ENCODE data around the gene PHETA1. TPM values are rescaled to one million over a fixed set of nuclear protein-coding genes. Genes with fewer than 3 reads are reported as not detected.
"Not testable (repeated sequence)": the region's sequence is repeated elsewhere in the genome, so short reads cannot be mapped to it uniquely, and the experiment has no call there.

PHETA1 gene
- total RNA-seq, 2 donors from 2014 or later, result 7.8 to 8.8 TPM

DNA sequence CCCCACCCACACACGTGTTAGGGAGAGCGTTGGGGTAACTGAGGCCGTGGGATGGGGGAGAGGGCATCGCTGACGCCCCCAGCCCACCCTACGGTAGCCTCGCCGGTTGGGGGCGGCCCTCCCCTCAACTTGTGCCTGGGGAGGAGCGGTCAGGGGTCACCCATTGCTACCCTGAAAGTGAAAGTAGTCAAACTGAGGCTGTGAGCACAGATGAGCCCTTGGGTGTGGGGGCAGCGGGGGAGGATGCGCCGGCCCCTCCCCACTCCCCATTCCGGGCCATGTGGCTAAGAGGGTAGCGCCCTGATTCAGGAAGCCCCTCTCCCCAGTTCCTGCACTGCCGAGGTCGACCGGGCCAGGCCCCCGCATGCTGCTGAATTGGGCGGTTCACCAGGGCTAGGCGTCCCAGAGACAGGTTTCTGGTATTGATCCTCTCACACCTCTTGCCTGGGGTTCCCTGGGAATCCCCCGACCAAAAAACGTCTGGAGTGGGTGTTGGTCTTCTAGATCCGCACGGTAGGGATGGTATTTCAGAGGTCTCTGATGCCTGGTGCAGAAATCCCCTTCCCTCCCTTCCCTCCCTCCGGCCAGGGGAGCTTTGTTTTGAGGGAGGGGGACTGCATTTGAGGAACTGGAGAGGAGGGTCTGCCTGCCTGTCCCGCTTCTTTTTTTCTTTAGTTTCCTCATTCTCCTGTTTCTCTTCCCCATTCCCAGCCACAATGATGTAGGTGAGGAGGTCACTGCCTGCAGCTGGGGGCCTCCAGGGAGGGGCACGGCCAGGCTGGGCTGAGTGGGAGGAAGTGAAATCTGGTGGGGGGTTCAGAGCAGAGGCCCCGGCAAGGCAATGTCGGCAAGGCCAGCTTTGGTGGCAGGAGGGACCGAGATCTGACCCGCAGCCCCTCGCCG lies 37.8 kb upstream of the PHETA1 start:
- ATAC-seq (peak in 1 of 2 donors; percentile 1), DNase-seq (peak; percentile 51)
- intact Hi-C loops (cut with DNase I), result no loop called here

DNA sequence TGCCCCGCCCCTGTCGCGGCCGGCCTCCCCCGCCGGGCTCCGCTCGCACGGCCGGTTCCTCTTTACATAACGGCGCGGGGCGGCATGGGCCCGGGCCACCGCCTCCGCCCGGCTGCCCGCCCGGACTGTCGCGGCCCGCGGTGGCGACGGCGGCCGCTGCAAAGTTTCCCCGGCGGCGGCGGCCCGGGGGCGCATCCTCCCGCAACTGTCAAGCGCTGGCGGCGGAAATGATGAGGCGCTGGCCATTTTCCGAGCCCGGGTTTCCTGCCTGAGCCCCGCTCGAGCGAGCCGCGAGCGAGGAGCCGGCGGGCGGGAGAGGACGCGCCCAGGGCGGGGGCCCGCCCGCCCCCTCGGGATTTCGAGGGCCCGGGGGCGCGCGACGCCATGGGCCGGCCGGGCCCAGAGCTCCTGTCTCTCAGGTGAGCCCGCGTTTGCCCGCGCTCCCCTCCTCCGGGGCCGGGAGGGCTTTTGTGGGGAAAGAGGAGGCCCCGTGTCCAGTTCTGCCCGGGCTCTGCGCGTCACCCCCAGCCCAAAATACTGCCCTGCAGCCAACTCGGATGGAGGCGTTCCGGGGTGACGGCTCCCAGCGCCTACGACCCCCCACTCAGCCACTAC lies 37.1 kb upstream of the PHETA1 start, which contains the start of gene SH2B3:
Gene SH2B3, plus strand, starts transcription at position 65 of the 615 bp plus-strand sequence. CDS start 12,223 bp downstream, outside the sequence.
- DNase-seq, result peak; percentile 84
- intact Hi-C loops (cut with DNase I), result no loop called here
- ATAC-seq, result peak; percentile 1 to 10

DNA sequence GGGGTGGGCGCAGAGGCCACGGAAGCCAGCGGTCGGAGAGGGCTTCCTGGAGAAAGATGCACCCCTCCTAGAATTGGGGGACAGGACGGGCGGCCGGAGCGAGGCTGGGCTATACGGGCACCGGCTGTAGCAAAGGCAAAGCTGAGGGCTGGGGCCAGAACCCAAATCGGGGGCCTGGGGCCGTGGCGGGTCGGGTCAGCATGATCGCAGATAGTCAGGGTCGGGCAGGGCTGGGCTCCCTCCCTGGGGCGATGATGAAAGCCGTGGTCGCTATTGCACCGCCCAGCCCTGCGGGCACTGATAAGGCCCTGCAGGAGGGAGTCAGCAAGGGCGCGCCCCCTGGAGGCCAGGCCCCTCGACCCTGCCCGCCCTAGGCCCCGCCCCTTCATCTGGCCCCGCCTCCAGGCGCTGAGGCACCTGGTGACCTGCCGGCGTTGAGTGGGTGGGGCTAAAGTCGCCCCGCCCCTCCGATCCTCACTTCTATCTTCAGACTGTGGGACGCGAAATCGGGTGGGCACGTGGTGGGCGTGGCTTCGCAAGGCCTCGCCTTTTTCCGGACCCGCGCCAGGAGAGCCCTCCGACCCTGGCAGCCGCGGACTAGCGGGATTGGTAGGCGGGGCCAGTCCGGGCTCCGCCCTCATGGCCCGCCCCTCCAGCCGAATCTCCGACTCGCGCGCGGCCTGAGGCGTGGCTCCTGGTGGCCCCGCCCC lies 36.4 kb upstream of the PHETA1 start:
- ATAC-seq, result peak; percentile 88 to 89
- intact Hi-C loops (cut with DNase I), result no loop called here

DNA sequence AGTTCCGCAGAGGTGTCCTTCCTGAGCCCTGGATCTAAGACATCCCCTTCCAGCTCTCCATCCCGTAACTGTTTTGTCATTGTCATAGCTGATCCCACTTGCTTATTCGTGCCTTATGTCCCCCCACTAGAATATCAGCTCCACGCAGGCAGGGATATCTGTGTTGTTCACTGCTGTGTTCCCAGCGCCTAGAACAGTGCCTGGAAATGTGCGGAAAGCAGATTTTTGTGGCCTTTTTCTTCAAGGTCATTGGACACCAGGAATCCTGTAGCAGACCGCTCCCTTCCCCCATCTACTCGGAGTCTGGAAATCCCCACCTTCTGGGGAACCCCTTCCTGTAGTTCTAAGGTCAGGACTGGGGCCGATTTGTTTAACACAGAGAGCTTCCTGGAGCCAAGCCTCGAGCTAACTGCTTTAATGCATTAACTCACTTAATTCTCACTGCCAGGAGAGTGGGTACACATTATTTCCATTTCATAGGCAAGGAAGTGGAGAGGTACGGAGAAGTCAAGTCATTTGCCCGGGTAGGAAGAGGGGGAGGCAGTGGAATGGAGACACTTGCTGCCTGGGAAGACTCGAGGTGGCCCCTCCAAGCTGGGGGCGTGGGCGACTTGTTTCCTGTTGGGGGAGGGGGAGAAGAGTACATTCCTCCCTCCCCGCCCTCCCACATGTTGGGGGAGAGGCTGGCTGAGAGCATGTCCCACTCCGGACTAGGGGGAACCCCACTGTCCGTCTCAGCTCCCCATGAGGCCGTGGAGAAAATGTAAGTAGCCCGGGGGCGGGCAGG lies 35.7 kb upstream of the PHETA1 start:
- intact Hi-C loops (cut with DNase I), result no loop called here
- peak; percentile 54 for DNase-seq
- ATAC-seq, result peak in 1 of 2 donors; percentile 0

More for the DNA sequence above, 36.4 kb upstream of the PHETA1 start:
- DNase-seq, result peak; percentile 96

DNA sequence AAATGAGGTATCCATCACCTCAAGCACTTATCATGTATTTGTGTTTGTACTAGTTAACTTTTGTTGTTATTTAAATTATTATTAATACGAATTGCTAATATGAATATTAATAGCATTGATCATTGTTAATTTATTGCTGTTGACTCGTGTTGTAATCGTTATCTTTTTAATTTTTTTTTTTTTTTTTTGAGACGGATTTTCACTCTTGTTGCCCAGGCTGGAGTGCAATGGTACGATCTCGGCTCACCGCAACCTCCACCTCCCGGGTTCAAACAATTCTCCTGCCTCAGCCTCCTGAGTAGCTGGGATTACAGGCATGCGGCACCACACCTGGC lies 33.6 kb upstream of the PHETA1 start:
- ATAC-seq; DNase-seq; intact Hi-C loops (cut with DNase I): not testable (repeated sequence)

DNA sequence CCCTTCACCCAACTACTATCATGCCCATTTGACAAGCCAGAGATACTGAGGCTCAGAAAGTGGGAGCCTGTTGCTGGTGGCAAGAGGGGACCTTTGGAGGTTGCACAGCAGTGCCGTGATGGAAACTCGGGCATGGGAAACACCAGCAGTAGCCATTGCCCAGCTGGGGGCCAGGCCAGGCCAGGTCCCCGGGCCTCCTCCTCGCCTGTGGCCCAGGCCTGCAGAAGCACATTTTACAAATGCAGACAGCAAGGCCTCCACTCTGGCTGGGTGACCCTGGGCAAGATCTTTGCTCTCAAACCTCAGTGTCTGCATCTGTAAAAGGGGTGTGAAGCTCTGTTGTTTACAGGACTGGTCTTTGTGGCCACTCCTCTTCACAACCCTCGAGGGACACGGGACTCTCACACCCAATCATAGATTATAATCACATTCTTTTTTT lies 32.3 kb upstream of the PHETA1 start:
- intact Hi-C loops (cut with DNase I), result loop anchor here in 1 of 2 donors (2.0 kb wide), 1 partner anchor 50 kb away; no protein-coding TSS in a partner anchor
- no peak for ATAC-seq
- DNase-seq, result no peak

DNA sequence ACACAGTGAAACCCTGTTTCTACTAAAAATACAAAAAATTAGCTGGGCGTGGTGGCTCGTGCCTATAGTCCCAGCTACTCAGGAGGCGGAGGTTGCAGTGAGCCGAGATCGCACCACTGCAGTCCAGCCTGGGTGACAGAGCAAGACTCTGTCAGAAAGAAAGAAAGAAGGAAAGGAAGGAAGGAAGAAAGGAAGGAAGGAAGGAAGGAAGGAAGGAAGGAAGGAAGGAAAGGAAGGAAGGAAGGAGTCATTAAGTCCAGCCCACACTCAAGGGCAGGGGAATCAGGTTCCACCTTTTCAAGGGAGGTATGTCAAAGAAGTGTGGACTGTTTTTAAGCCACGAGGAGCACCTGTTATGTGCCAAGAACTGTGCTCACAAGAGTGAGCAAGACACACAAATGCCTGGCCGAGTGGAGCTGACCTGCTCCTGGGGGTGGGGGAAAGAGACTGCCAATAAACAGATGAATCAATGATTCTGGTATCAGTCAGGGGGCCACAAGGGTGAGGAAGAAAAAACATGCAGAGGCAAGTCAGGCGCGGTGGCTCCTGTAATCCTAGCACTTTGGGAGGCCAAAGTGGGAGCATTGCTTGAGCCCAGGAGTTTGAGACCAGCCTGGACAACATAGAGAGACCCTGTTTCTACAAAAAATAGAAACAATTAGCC lies 31.0 kb upstream of the PHETA1 start:
- DNase-seq, ATAC-seq: not testable (repeated sequence)
- intact Hi-C loops (cut with DNase I), result loop anchor here (2.0 to 10.0 kb wide), 4 partner anchors 51 to 285 kb away; partner anchors contain the start of genes ACAD10 (in 1 of the 2) and BRAP (in 1 of the 2)

DNA sequence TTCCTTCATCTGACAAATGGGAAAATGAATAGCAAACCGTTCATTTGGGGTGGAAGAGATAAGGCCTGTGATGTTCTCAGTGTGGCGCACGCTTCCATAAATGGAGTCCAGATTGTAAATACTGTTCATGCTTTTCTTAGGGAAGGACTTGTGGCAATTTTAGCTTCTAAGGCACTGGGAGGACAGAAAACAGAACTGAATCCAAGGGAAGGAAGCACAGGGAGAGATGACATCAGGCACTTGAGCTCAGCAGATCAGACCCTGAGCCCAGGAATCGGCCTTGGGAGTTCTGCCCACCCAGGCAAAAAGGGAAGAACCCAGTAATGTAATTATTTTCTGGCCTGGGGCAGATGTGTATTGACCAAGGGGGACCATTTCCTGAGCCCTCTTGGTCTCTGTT lies 29.6 kb upstream of the PHETA1 start:
- peak in 1 of 2 donors; percentile 19 for ATAC-seq
- intact Hi-C loops (cut with DNase I), result loop anchor here (5.0 to 10.0 kb wide), 3 partner anchors 129 to 286 kb away; partner anchors contain the start of genes ACAD10 (in 1 of the 2) and BRAP (in 1 of the 2)

DNA sequence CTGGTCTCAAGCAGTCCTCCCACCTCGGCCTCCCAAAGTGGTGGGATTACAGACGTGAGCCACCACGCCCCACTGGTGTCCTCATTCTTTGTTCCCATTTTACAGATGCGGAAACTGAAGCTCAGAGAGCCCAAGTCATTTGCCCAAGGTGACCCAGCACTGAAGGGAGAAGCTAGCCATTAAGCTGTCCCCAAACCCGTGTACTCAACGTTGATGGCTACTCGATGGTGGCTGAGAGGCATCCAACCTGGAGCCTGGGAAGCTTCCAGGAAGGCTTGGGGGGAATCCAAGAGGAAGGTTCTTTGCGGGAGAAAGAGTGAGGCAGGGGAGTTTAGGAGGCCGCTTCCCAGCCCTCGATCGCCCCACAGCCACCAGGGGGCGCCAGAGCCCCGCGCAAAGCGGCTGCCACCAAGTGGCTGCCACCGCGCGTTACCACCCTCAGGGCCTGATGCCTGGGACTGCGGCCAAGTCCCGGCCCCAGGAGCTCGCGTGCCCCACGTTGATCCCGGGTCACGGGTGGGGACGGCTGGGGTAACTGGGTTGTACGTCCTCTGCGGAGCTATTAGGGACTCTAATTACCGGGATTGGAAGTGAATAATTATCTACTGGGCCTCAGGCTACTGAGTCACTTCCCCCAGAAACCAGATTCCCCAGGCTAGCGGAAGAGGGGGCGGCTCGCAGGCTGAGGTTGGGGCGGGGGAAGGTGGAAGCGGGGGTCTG lies 28.0 kb upstream of the PHETA1 start:
- intact Hi-C loops (cut with DNase I), result loop anchor here (1.0 to 10.0 kb wide), 4 partner anchors 54 to 288 kb away; partner anchors contain the start of genes ACAD10 (in 1 of the 2) and BRAP (in 1 of the 2)
- DNase-seq (peak; percentile 90), ATAC-seq (peak; percentile 84 to 94)

More for the DNA sequence above, 29.6 kb upstream of the PHETA1 start:
- no peak for DNase-seq

DNA sequence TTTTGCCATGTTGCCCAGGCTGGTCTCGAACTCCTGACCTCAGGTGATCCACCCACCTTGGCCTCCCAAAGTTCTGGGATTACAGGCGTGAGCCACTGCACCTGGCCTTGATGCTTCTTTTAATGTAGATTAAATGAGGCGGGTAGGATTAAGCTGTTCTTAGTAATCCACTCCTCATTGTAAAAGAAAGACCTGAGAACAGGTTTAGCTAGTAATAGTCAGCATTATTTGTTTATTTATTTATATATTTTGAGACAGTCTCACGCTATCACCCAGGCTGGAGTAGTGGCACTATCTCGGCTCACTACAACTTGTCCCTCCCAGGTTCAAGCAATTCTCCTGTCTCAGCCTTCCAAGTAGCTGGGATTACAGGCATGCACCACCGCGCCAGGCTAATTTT lies 27.4 kb upstream of the PHETA1 start:
- intact Hi-C loops (cut with DNase I), result loop anchor here (5.0 to 10.0 kb wide), 3 partner anchors 131 to 289 kb away; partner anchors contain the start of genes ACAD10 (in 1 of the 2) and BRAP (in 1 of the 2)
- not testable (repeated sequence) for ATAC-seq

DNA sequence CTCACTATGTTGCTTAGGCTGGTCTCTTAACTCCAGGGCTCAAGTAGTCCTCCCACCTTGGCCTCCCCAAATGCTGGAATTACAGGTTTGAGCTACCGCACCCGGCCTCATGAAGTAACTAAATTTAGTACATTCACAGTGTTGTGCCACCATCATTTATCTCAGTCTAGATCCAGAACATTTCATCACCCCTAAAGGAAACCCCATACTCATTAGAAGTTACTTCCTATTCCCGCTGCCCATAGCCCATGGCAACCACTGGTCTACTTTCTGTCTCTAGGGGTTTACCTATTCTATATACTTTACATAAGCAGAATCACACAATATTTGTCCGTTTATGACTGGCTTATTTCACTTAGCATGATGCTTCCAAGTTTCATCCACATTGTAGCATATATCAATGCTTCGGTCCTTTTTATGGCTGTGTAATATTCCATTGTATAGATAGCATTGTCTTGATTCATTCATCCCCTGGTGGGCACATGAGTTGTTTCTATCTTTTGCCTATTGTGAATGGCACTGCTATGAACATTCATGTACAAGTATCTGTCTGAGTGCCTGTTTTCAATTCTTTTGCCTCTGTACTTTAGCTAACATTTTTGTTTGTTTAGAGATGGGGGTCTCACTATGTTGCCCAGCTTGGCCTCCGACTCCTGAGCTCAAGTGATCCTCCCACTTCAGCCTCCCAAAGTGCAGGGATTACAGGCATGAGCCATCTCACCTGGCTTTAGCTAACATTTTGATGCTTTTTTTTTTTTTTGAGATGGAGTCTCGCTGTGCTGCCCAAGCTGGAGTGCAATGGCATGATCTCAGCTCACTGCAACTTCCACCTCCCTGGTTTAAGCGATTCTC lies 26.7 kb upstream of the PHETA1 start:
- intact Hi-C loops (cut with DNase I), result loop anchor here (5.0 to 10.0 kb wide), 3 partner anchors 132 to 289 kb away; partner anchors contain the start of genes ACAD10 (in 1 of the 2) and BRAP (in 1 of the 2)
- DNase-seq, result no peak
- ATAC-seq, result no peak

More for the DNA sequence above, 27.4 kb upstream of the PHETA1 start:
- DNase-seq, result not testable (repeated sequence)

DNA sequence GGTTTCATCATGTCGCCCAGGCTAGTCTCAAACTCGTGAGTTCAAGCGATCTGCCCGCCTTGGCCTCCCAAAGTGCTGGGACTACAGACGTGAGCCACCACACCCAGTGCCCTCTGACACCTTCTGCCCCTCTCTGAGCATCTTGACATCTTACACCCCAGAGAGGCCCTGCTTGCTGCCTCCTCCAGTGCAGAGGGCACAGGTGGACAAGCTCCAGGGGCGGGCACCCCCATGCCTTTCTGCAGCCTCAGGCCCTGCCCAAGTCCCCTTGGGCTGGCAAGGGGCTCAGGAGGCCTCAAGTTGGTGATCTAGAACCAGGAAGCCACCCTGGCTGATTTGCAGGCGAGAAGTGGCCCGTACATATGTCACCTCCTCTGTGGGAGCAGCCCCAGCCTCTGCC lies 25.6 kb upstream of the PHETA1 start:
- DNase-seq, result no peak
- ATAC-seq, result no peak
- intact Hi-C loops (cut with DNase I), result loop anchor here (10.0 kb wide), 2 partner anchors 280 to 290 kb away; partner anchors contain the start of genes ACAD10 (in 1 of the 2) and BRAP (in 1 of the 2)

DNA sequence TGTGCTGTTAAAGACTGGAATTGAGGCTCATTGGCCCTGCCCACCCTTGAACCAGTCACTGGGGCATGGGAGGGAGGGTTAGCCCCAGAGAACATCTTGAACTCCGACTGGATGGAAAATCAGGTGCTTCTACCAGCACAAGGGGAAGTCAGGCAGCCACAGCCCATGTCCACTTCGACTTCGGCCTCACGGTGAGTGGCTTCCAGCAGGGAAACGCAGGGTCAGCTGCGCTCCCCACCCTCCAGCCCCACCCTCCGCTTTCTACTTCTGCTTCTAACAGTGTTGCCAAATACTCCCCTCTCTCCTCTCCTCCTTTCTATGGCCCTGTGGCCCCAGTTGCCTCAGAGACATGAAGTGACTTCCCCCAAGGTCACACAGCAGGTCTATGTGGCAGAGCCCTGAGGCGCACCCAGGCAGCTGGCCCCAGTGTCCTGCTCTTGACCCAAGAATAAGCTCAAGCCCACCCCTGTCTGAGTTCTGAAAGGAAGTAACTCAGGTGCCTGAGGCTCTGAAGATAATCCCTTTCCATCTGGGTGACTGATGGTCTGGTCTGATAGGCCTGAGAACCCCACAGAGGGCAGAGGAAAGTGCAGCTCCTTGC lies 24.9 kb upstream of the PHETA1 start:
- intact Hi-C loops (cut with DNase I), result loop anchor here (10.0 kb wide), 2 partner anchors 281 to 291 kb away; partner anchors contain the start of genes ACAD10 (in 1 of the 2) and BRAP (in 1 of the 2)
- ATAC-seq (peak in 1 of 2 donors; percentile 40), DNase-seq (peak; percentile 44)

DNA sequence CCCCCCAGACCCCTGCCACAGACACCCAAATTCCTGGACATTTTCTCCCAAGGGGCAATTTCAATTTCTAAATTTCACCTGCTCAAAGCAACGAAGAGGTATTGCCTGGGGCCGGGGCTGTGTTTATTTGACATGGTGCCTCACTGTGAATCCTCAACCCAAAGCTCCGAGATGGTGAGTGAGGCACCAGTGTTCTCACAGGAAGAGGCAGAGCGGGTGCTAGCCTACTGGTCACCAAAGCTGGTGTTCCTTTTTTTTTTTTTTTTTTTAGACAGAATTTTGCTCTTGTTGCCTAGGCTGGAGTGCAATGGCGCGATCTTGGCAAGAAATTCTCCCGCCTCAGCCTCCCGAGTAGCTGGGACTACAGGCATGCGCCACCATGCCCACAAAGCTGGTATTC lies 22.0 kb upstream of the PHETA1 start:
- intact Hi-C loops (cut with DNase I), result loop anchor here (10.0 kb wide), 2 partner anchors 284 to 294 kb away; partner anchors contain the start of genes ACAD10 (in 1 of the 2) and BRAP (in 1 of the 2)
- ATAC-seq (no peak), DNase-seq (no peak)

DNA sequence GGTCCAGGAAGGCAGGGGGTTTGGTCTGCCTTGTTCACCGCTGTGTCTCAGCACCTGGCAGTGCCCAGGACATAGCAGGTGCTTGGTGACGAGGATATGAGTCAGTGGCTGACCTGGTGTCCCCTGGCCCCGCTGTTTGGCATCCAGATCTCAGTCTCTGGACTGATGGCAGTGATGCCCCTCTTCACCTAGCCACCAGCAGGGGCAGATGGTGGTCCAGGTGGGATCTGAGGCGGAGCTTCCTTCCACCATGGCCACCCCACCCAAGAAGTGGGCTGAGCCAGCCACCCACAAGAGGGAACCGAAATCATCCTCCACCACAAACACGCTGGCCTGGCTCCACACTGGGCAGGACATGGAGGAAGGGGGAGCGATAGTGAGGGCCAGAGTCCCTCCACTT lies 20.7 kb upstream of the PHETA1 start:
- DNase-seq (no peak), ATAC-seq (no peak)
- intact Hi-C loops (cut with DNase I), result loop anchor here (10.0 kb wide), 2 partner anchors 285 to 295 kb away; partner anchors contain the start of genes ACAD10 (in 1 of the 2) and BRAP (in 1 of the 2)
